ENCODE results near the gene ZNF416. TPM values are rescaled to one million over a fixed set of nuclear protein-coding genes. Genes with fewer than 3 reads are reported as not detected.

ZNF416 gene
- total RNA-seq, 1 donor, result 6.9 TPM

GRCh38 chr19:57559404-57560025 is 19.2 kb downstream of the ZNF416 start, which contains the start of gene ZNF550:
ZNF550 (minus strand) TSS chr19:57559863; CDS start chr19:57559682, 181 bp downstream.
- no peak for TF ChIP-seq CTCF (IDR thresholded peaks at IDR 0.05; ENCODE audit: insufficient read depth, low read depth, low read length)
- H3K4me3 ChIP-seq (ENCODE audit: low read depth, low read length), result peak within 1 kb of the TSS; percentile 96
- DNase-seq (ENCODE audit: low read depth), result peak; percentile 88

DNA sequence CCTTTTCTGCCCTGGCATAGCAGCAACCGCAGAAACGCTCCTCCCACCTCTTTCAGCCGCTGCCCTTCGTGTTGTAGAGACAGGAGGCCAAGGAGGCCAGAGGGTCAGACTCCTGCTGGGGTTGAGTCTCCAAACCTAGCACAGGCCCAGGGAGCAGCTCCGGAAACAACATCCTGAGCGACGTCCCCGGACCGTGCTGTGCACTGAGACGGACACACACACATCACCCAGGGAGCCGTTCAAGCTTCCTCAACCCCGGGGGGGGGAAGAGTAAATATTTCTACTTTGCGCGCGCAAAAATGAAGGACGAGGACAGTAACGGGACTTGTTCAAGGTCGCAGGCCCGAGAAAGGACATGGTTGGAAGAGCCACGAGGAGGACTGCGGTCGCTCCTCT is 19.7 kb downstream of the ZNF416 start:
- H3K4me3 ChIP-seq (ENCODE audit: low read depth, low read length), result peak overlapping the region; percentile 96
- DNase-seq (ENCODE audit: low read depth), result peak; percentile 20
- no peak for TF ChIP-seq CTCF (IDR thresholded peaks at IDR 0.05; ENCODE audit: insufficient read depth, low read depth, low read length)

- DNase-seq (ENCODE audit: low read depth), result peak; percentile 30
- peak overlapping the region; percentile 96 for H3K4me3 ChIP-seq (ENCODE audit: low read depth, low read length)
- TF ChIP-seq CTCF (IDR thresholded peaks at IDR 0.05; ENCODE audit: insufficient read depth, low read depth, low read length), result peak; percentile 23
Measured at GRCh38 chr19:57558525-57558924, 20.2 kb downstream of the ZNF416 start.

DNA sequence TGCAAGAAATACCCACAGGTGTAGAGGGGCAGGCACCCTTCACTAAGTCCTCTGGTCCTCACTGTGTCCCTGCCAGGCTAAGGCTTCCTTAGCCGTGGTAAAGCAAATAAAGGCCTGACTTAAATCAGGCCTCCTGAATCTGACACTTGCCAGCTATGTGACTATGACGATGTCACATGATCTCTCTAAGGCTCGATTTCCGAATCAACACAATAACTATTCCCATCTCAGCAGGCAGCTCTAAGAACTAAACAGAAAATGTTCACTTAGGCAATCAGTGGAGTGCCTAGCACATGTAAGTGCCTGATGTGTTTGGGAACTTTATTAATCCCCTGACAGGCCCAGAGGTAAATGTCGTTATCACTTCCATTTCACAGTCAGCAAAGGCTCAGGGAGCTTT is 21.1 kb downstream of the ZNF416 start:
- no peak for DNase-seq (ENCODE audit: low read depth)
- no peak for TF ChIP-seq CTCF (IDR thresholded peaks at IDR 0.05; ENCODE audit: insufficient read depth, low read depth, low read length)
- H3K4me3 ChIP-seq (ENCODE audit: low read depth, low read length), result no peak overlapping the region

DNA sequence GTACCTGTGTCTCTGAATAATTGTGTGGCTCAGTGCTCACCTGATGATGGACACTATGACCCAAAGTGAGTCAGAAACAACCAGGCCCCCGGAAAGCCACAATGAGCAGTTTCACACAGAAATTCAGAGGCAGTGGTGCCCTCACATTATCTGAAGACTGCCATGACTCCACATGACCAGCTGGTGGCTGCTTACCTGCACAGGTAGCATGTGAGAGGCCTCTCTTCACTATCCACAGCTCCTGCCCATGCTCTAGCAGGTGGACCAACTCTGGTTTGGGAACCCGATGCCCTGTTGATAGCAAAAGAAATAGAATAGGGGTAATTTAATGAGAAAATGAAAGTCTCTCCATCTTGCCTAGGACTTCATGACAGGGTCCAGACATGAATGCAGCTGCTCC is 26.3 kb downstream of the ZNF416 start:
- no peak for TF ChIP-seq CTCF (IDR thresholded peaks at IDR 0.05; ENCODE audit: insufficient read depth, low read depth, low read length)
- DNase-seq (ENCODE audit: low read depth), result no peak
- H3K4me3 ChIP-seq (ENCODE audit: low read depth, low read length), result no peak overlapping the region

DNA sequence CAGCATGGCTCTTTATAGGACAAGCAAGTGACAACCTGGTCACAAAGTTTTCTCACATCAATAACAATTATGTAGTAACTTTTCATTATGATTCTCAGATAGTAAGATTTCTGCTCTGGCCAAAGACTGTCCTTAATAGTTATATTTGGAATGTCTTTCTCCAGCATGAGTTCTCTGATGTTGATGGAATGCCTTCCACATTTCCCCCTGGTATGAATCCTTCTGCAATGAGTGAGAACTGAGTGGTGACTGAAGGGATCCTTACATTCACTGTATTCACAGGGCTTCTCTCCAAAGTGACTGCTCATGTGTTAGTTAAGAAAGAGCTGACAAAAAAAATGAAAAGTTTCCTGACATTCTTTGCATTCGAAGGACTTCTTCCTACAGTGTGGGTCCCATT is 32.2 kb downstream of the ZNF416 start:
- no peak for TF ChIP-seq CTCF (IDR thresholded peaks at IDR 0.05; ENCODE audit: insufficient read depth, low read depth, low read length)
- no peak for DNase-seq (ENCODE audit: low read depth)

More for the DNA sequence above, 32.2 kb downstream of the ZNF416 start:
- H3K4me3 ChIP-seq (ENCODE audit: low read depth, low read length), result no peak overlapping the region

All from fibroblast of villous mesenchyme (primary cell).